H9 (cell line): ENCODE measurements around the gene UTS2R. TPM values are rescaled to one million over a fixed set of nuclear protein-coding genes. Genes with fewer than 3 reads are reported as not detected.

Experiments used
- DNase-seq: peaks from one replicate; pipeline ENCODE4 v3.0.0-alpha.2; 2017
- H2AFZ ChIP-seq: one replicate; pipeline ENCODE4 v1.6.1; 2013; ENCODE audit warnings: mild to moderate bottlenecking, low read length, control low read depth, moderate library complexity
- H2AK5ac ChIP-seq: 2 replicates; pipeline ENCODE4 v1.6.1; 2013; ENCODE audit warnings: low read length, control low read depth, mixed read lengths; ENCODE audit not compliant: insufficient read length
- H2BK120ac ChIP-seq: one replicate; pipeline ENCODE4 v1.6.1; 2013; ENCODE audit warnings: low read depth, mild to moderate bottlenecking, low read length, control low read depth, inconsistent platforms; ENCODE audit not compliant: poor library complexity, severe bottlenecking
- H2BK12ac ChIP-seq: 2 replicates; pipeline ENCODE4 v1.6.1; 2013; ENCODE audit warnings: low read length, control low read depth, mixed read lengths, low read depth; ENCODE audit not compliant: insufficient read length
- H2BK15ac ChIP-seq: 2 replicates; pipeline ENCODE4 v1.6.1; 2013; ENCODE audit warnings: low read depth, low read length, control low read depth
- H2BK20ac ChIP-seq: one replicate; pipeline ENCODE4 v1.6.1; 2013; ENCODE audit warnings: low read depth, mild to moderate bottlenecking, low read length, control low read depth, inconsistent platforms; ENCODE audit not compliant: poor library complexity, severe bottlenecking
- H2BK5ac ChIP-seq: 2 replicates; pipeline ENCODE4 v1.6.1; 2013; ENCODE audit warnings: low read length, control low read depth, mixed read lengths; ENCODE audit not compliant: insufficient read length
- H3K14ac ChIP-seq: 2 replicates; pipeline ENCODE4 v1.6.1; 2013; ENCODE audit warnings: low read length, control low read depth; ENCODE audit not compliant: insufficient read depth
- H3K18ac ChIP-seq: 2 replicates; pipeline ENCODE4 v1.6.1; 2013; ENCODE audit warnings: low read depth, mild to moderate bottlenecking, mixed read lengths, low read length, control low read depth; ENCODE audit not compliant: insufficient read length
- H3K23ac ChIP-seq: 2 replicates; pipeline ENCODE4 v1.6.1; 2013; ENCODE audit warnings: low read length, control low read depth, mixed read lengths, low read depth; ENCODE audit not compliant: insufficient read length
- H3K23me2 ChIP-seq: 2 replicates; pipeline ENCODE4 v1.6.1; 2013; ENCODE audit warnings: low read depth, mild to moderate bottlenecking, mixed read lengths, low read length, control low read depth; ENCODE audit not compliant: insufficient read length, poor library complexity, severe bottlenecking
- H3K27ac ChIP-seq: 2 replicates; pipeline ENCODE4 v1.5.1; 2013; ENCODE audit warnings: low read length, control low read depth, mixed read lengths, low read depth; ENCODE audit not compliant: insufficient read length
- H3K27me3 ChIP-seq: 2 replicates; pipeline ENCODE4 v1.6.1; 2013; ENCODE audit warnings: low read length, control low read depth, inconsistent platforms; ENCODE audit not compliant: insufficient read depth
- H3K4ac ChIP-seq: 2 replicates; pipeline ENCODE4 v1.6.1; 2013; ENCODE audit warnings: low read depth, mild to moderate bottlenecking, control low read depth, inconsistent platforms, low read length, moderate library complexity
- H3K4me1 ChIP-seq: 2 replicates; pipeline ENCODE4 v1.6.1; 2013; ENCODE audit warnings: low read length, control low read depth, inconsistent platforms; ENCODE audit not compliant: insufficient read depth
- H3K4me2 ChIP-seq: 2 replicates; pipeline ENCODE4 v1.6.1; 2013; ENCODE audit warnings: low read length, control low read depth, mixed read lengths; ENCODE audit not compliant: insufficient read length, insufficient read depth
- H3K56ac ChIP-seq: 2 replicates; pipeline ENCODE4 v1.6.1; 2013; ENCODE audit warnings: low read depth, mild to moderate bottlenecking, mixed read lengths, low read length, control low read depth; ENCODE audit not compliant: insufficient read length
- H3K79me1 ChIP-seq: 2 replicates; pipeline ENCODE4 v1.6.1; 2013; ENCODE audit warnings: low read depth, mild to moderate bottlenecking, moderate library complexity, low read length, control low read depth, inconsistent platforms; ENCODE audit not compliant: insufficient read depth, poor library complexity, severe bottlenecking
- H3K79me2 ChIP-seq: 2 replicates; pipeline ENCODE4 v1.6.1; 2013; ENCODE audit warnings: low read length, control low read depth, inconsistent platforms; ENCODE audit not compliant: insufficient read depth
- H3K9ac ChIP-seq: 2 replicates; pipeline ENCODE4 v1.6.1; 2013; ENCODE audit warnings: low read length, control low read depth, mixed read lengths; ENCODE audit not compliant: insufficient read length; ENCODE audit errors: extremely low read depth
- H3K9me3 ChIP-seq: one replicate; pipeline ENCODE4 v1.6.1; 2013; ENCODE audit warnings: low read depth, low read length, inconsistent platforms; ENCODE audit not compliant: control insufficient read depth
- H3T11ph ChIP-seq: one replicate; pipeline ENCODE4 v1.6.1; 2013; ENCODE audit warnings: mild to moderate bottlenecking, low read length, control low read depth, inconsistent platforms
- H4K20me1 ChIP-seq: one replicate; pipeline ENCODE4 v1.6.1; 2013; ENCODE audit not compliant: control insufficient read depth, insufficient read length, insufficient read depth
- H4K5ac ChIP-seq: 2 replicates; pipeline ENCODE4 v1.6.1; 2013; ENCODE audit warnings: low read depth, mild to moderate bottlenecking, mixed read lengths, low read length, control low read depth; ENCODE audit not compliant: insufficient read length
- H4K8ac ChIP-seq: replicated peaks from 2 replicates; pipeline ENCODE4 v1.6.1; 2013; ENCODE audit warnings: low read length, control low read depth, mixed read lengths, low read depth; ENCODE audit not compliant: insufficient read length
- H4K91ac ChIP-seq: 2 replicates; pipeline ENCODE4 v1.6.1; 2013; ENCODE audit warnings: low read depth, mild to moderate bottlenecking, moderate library complexity, mixed read lengths, low read length, control low read depth; ENCODE audit not compliant: insufficient read length
- H3K27ac Mint-ChIP-seq, 3 experiments: 2 replicates in 2 of 3; 3 replicates in 1 of 3; pipeline ENCODE4 v1.8.0; 2020 to 2021; ENCODE audit warnings: mixed read lengths in 3 of 3, mild to moderate bottlenecking in 1 of 3, moderate library complexity in 1 of 3
- H3K27me3 Mint-ChIP-seq: 2 replicates; pipeline ENCODE4 v1.8.0; 2021; ENCODE audit warnings: low read depth, mild to moderate bottlenecking, moderate library complexity, mixed read lengths
- H3K36me3 Mint-ChIP-seq, 3 experiments: 2 replicates in 2 of 3; 3 replicates in 1 of 3; pipeline ENCODE4 v1.8.0; 2020 to 2021; ENCODE audit warnings: low read depth in 3 of 3, mixed read lengths in 3 of 3; ENCODE audit not compliant: insufficient read depth in 1 of 3
- H3K4me1 Mint-ChIP-seq, 2 experiments: 2 replicates each; pipeline ENCODE4 v1.8.0; 2020; ENCODE audit warnings: mixed read lengths in 2 of 2
- H3K4me3 Mint-ChIP-seq, 2 experiments: 2 replicates in 1 of 2; 3 replicates in 1 of 2; pipeline ENCODE4 v1.8.0; 2020 to 2021; ENCODE audit warnings: mild to moderate bottlenecking in 2 of 2, mixed read lengths in 2 of 2, moderate library complexity in 1 of 2
- H3K9me3 Mint-ChIP-seq, 2 experiments: 2 replicates in 1 of 2; 3 replicates in 1 of 2; pipeline ENCODE4 v1.8.0; 2020; ENCODE audit warnings: mild to moderate bottlenecking in 2 of 2, mixed read lengths in 2 of 2, moderate library complexity in 1 of 2
- CTCF ChIP-seq: fragments of 200-600 bp; sonication (generic); conservative IDR thresholded peaks from 3 replicates; pipeline ENCODE4 v1.8.0; 2021; ENCODE audit warnings: antibody characterized with exemption, mild to moderate bottlenecking
- WGBS: extraction: QIAGEN DNeasy Blood & Tissue Kit; methylation state at CpG from one replicate; pipeline ENCODE4 v1.1.7; 2013; ENCODE audit warnings: missing lambda C conversion rate, low lambda C conversion rate, mixed read lengths; ENCODE audit not compliant: insufficient read length; ENCODE audit errors: extremely low coverage; 5-methylcytosine and 5-hydroxymethylcytosine counted together
- total RNA-seq: library from RNA; stranded (reverse); gene quantifications from 2 replicates; pipeline ENCODE4 v1.2.1, GENCODE V29; 2021

UTS2R gene
- total RNA-seq, 1 experiment from 2014 or later = 0.94 TPM

DNA sequence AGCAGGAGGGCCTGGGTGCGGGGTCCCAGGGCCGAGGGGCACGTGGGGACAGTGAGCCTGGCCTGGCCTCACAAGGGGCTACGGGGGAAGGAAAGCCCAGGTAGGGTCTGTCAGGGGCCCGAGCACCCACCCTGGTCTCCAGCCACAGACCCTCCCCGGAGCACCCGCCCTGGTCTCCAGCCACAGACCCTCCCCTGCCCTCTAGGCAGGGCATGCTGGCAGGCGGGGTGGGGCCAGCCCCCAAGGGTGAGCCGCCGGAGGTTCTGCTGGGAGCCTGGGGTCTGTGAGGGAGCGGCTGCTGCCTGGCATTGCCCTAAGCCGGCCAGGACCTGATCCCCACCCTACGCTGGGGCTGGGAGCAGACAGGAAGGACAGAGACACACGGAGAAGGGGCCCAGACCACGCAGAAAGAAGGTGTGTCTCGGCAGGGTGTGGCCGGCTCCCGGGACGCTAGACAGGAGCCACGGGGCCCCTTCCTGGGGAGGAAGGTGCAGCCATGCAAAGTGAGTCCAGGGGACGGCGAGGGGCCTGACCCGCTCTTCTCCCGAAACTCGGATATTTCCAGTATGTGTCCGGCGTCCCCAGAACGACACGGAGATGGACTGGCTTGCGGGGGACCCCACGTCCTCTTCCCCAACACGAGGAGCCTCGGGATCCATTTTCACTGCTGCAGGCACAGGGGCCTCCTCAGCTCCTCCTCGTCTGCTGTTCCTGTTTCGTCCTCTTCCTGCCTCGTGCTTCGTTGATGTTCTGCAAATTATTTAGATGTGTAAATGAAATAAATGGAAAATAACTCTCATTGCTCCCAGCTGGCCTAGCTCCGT, 15.5 kb downstream of the UTS2R start:
- Mint-ChIP-seq H3K4me3 (no peak overlapping the region), H3K9me3 (no peaks in the 10 kb centered on the region; a peak in 1 of 5 replicates), H3K27ac (no peak overlapping the region; a peak in 1 of 7 replicates), H3K4me1 (peaks cover 4 to 13% of the 10 kb centered on the region in 2 experiments; a peak in 3 of 4 replicates), H3K27me3 (peaks cover 9% of the 10 kb centered on the region), H3K36me3 (peaks cover 0 to 2% (median under 1%) of the 10 kb centered on the region in 3 experiments; a peak in 1 of 7 replicates)
- H3K56ac ChIP-seq = no peak overlapping the region
- H3K9me3 ChIP-seq = no peaks in the 10 kb centered on the region
- no peak overlapping the region for H3K27ac ChIP-seq
- no peaks in the 10 kb centered on the region for H3K27me3 ChIP-seq
- no peak overlapping the region for H3K9ac ChIP-seq
- no peak overlapping the region for H4K5ac ChIP-seq
- no peak overlapping the region for H2BK15ac ChIP-seq
- no peak for TF ChIP-seq CTCF
- H3K4ac ChIP-seq = no peak overlapping the region
- no peak overlapping the region for H3K23ac ChIP-seq
- H2BK120ac ChIP-seq = no peak overlapping the region
- H3K4me1 ChIP-seq = no peaks in the 10 kb centered on the region
- H3K79me1 ChIP-seq = no peaks in the 10 kb centered on the region
- H2AFZ ChIP-seq = no peak overlapping the region
- H3K14ac ChIP-seq = no peak overlapping the region
- no peak overlapping the region for H4K8ac ChIP-seq
- H2BK12ac ChIP-seq = no peak overlapping the region
- no peak overlapping the region for H2BK5ac ChIP-seq
- no peaks in the 10 kb centered on the region for H4K20me1 ChIP-seq
- H4K91ac ChIP-seq = no peak overlapping the region
- no peak overlapping the region for H3K18ac ChIP-seq
- WGBS = no CpG with 5 or more reads among the region's 38 CpGs
- DNase-seq = no peak
- H3K79me2 ChIP-seq = no peaks in the 10 kb centered on the region
- H2AK5ac ChIP-seq = no peak overlapping the region
- no peaks in the 10 kb centered on the region for H3K23me2 ChIP-seq
- H2BK20ac ChIP-seq = no peak overlapping the region
- H3K4me2 ChIP-seq = no peak overlapping the region
- no peak overlapping the region for H3T11ph ChIP-seq
